SW480 (cell line): ENCODE measurements around the gene PKIB.
"Not testable (repeated sequence)": the region's sequence is repeated elsewhere in the genome, so short reads cannot be mapped to it uniquely, and the experiment has no call there.

Source experiments
- DNase-seq: peaks from one replicate; pipeline ENCODE4 v3.0.0-alpha.2; 2016; ENCODE audit warnings: low spot score

PKIB gene

DNA sequence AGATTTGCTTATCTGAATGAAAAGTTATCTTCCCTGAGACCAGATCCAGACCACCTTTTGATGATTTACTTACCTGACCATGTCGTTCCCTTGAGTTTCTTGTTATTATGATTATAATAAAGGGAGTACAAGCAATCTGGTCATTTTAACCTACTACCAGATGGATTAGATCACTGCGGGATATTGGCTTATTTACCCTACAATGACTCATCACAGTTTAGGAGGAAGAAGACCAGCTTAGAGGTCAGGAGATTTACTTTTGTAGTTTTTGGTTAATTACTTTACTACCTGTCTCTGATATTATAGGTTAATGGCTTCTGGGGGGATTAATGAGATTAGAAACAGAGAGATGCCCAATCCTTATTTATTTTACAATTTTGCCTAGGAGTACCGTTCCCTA is 10.7 kb downstream of the PKIB start:
- DNase-seq = peak; percentile 11

DNA sequence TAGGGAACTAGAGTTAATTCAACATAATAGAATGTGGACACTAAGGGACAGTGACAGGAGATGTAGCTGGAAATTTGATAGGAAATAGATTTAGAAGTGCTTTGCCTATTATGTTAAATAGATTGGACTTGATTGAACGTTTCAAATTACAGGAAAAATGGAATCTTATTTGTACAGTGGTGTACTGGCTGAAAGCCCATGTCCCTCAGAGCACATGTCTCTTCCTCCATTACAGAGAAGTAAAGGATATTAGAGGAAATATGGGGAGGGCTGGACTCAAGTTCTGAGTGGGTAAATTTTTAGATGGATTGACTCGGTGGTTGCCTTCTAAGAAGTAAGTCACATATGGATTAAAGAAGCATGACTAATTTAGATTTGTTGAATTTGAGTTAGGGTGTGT is 11.4 kb downstream of the PKIB start:
- no peak for DNase-seq

- DNase-seq = no peak
These were observed 12.3 kb downstream of the PKIB start for GRCh38 chr6:122622479-122622878.

GRCh38 chr6:122623279-122623678 is 13.1 kb downstream of the PKIB start:
- DNase-seq = no peak

GRCh38 chr6:122624853-122625252 is 14.6 kb downstream of the PKIB start:
- DNase-seq = no peak

DNA sequence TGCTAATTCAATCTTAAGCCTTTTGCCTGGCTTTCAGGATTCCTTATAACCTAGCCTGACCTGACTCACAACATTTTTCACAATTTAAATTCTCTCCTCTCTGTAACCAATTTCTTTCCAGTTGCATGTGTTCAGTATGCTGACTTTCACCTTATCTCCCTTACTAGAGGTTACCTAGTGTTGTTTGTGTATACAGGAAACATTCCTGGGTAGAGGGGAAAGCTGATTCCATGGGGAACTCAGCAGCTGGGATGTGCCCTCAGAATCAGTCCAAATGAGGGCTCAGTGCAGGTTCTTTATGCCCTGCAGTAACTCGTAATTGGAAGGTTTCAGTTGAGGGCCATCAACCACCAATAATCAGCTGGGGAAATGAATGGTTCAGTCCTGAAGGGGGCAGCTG is 18.5 kb downstream of the PKIB start:
- no peak for DNase-seq

DNA sequence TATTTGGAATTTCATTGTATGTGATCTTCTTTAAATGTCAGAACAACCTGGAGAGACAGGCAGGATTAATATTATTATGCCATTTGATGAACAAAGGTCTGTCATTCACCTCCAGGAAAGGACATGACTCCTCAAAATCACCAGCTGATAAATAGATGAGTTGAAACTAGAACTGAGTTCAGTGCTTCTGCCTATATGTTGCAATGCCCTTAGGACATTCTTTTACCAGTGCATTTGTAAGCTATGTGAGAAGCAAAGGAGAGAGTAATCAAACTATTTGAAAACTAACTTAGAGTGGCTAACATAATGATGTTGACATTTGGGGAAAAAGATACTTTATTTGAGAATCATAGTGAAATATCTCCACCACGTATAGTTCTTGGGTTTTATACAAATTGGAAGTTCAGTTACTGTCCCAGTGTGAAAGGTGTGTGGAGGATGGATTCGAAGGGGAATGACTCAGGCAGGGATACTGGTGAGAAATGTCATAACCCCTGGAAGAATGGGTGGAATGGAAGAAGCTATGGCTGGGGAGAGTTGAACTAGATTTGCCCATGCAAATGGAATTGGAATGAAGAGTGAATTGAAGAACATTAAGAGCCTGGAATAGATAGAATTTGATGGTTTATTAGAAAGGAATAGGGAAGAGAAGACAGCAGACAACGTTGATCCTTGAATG is 21.5 kb downstream of the PKIB start:
- DNase-seq = no peak

- no peak for DNase-seq
These were observed 30.2 kb downstream of the PKIB start for GRCh38 chr6:122640366-122640765.

DNA sequence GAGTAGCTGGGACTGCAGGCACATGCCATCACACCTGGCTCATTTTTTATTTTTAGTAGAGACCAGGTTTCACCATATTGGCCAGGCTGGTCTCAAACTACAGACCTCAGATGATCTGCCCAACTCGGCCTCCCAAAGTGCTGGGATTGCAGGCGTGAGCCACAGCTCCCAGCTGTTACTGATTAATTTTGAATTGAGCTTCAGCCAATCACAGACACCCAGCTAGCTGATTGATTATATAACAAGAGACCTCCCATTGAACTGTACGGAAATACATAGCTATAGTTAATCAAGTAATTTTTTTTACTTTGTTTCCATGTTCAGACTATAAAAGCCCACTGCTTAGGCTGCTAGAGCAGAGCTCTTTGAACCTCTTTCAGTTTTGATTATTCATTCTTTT is 31.6 kb downstream of the PKIB start:
- no peak for DNase-seq

- not testable (repeated sequence) for DNase-seq
These were observed 32.4 kb downstream of the PKIB start for GRCh38 chr6:122642604-122643003.

GRCh38 chr6:122645256-122645655 is 35.1 kb downstream of the PKIB start:
- DNase-seq = no peak

DNA sequence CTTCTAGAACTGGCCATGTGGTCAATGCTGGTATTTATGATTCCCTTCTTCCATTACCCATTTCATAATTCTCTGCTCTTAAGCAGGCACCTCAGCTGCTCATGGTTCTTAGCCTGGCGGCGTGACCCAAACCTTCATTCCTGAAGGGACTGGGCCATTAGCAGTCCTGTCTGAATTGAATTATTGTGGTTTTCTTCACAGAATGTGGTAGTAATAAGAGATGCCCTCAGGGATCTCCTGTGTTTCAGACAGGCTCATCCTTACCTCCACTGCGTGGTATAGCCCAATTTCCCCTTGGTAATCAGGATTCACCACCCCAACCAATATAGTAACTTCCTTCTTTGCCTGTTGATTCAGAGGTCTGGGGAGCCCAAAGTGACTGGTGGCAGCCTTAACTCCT is 37.6 kb downstream of the PKIB start:
- DNase-seq = no peak

GRCh38 chr6:122648726-122649125 is 38.5 kb downstream of the PKIB start:
- no peak for DNase-seq

GRCh38 chr6:122649701-122650100 is 39.5 kb downstream of the PKIB start:
- no peak for DNase-seq

GRCh38 chr6:122650403-122650802 is 40.2 kb downstream of the PKIB start:
- no peak for DNase-seq

GRCh38 chr6:122651031-122651430 is 40.8 kb downstream of the PKIB start:
- no peak for DNase-seq

GRCh38 chr6:122651604-122652003 is 41.4 kb downstream of the PKIB start:
- DNase-seq = no peak

GRCh38 chr6:122652431-122652830 is 42.2 kb downstream of the PKIB start:
- DNase-seq = no peak

DNA sequence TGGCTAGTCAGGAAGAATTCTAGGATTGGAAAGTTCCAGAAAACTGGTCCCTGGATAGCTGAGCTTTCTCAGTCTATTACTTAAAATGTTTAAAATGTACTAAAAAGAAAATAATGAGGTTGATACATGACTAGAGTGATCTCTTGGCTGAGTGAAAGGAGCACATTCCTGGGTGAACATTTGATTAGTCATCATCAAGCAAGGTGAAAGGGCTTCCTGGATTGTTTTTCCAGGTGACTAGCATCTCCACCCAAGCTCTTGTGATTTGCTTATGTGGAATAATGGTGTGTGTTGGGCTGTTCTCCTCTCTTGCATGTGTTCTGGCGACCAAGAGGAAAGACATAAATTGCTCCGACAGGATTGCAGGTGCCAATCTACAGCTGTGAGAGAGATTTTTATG is 42.9 kb downstream of the PKIB start:
- no peak for DNase-seq

- DNase-seq = no peak
These were observed 43.8 kb downstream of the PKIB start for GRCh38 chr6:122654012-122654411.

DNA sequence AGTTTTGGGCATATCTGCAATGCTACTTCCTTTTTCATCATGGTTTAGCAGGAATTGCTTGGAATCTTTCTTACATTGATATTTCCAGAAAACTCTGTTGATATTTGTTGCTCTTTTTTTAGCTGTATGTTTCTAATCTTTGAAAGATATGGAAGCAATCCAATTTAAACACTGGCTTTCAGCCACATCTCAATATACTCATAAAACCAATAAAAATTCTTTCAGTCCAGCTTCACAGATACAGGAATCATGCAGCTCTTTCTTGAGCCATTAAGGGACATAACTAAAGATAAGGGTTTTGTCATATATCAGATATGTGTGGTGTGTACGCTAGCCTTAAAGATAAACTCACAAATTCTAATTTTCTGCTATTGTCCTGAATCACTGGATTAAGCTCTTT is 47.4 kb downstream of the PKIB start:
- DNase-seq = no peak

DNA sequence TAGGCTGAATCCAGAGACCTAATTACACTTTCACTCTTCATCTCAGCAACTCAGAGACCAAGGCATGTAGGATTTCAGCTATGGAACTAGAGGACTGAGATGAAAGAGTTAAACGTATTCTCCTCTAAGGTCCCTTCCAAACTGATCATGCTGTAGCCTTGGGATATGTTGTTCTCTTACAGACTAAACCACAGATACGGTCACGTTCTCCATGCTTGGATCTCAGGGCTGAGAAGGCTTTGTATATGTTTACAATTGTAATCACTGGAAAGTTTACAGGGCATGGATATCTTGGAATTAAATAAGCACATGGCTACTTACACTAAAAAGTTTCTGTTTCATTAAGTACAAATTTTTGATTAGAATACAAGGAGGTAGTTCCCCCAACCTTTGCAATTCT is 50.1 kb downstream of the PKIB start:
- DNase-seq = no peak

GRCh38 chr6:122663981-122664380 is 53.8 kb downstream of the PKIB start:
- DNase-seq = no peak

GRCh38 chr6:122665929-122666328 is 55.7 kb downstream of the PKIB start:
- DNase-seq = no peak

DNA sequence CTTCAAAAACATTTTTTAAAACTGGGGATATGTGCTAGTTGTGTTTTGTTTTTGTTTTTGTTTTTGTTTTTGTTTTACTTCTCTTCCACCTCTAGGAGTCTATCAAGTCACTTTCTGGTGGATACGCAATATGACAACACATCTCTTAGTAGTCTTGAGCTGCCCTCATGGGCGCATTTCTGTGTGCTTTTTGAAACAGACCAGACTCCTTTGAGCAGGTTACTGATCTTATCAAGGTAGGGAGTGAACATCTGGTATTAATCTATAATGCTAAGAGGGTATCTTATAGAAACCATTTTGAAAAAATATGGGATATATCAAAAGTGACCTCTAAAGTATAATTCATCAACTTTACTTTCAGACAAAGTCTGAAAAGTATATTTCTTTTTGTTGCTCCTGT is 56.2 kb downstream of the PKIB start:
- no peak for DNase-seq
